Stimulated activated CD4-positive, alpha-beta T cell treated with anti-CD3 and anti-CD28 coated beads, Interleukin-2, amount 100 ng/mL, for 48 hours (primary cell): ENCODE data around the gene FOXA3.
A peak's percentile ranks its signal among the peaks of the same experiment; 100 is the strongest.

Experiments
- DNase-seq, 2 donors: peaks; one replicate each; pipeline ENCODE4 v3.0.0-alpha.2; 2020

The FOXA3 gene

GRCh38 chr19:45897261-45897812 is 33.2 kb downstream of the FOXA3 start:
- no peak for DNase-seq

- DNase-seq, result no peak
Observed at GRCh38 chr19:45899253-45899652, 35.1 kb downstream of the FOXA3 start.

GRCh38 chr19:45899919-45900589 is 35.9 kb downstream of the FOXA3 start:
- no peak for DNase-seq

- no peak for DNase-seq
Observed at GRCh38 chr19:45900738-45901431, 36.8 kb downstream of the FOXA3 start.

- peak in 1 of 2 donors; percentile 29 for DNase-seq
Observed at GRCh38 chr19:45901432-45901911, 37.3 kb downstream of the FOXA3 start.

- no peak for DNase-seq
Observed at GRCh38 chr19:45901912-45902650, 38.0 kb downstream of the FOXA3 start, which contains the start of gene MYPOP. MYPOP (minus strand) TSS chr19:45902613; CDS start chr19:45901773, 840 bp downstream.

- peak; percentile 99 for DNase-seq
Observed at GRCh38 chr19:45902651-45903625, 38.8 kb downstream of the FOXA3 start.

- no peak for DNase-seq
Observed at GRCh38 chr19:45905011-45905410, 40.9 kb downstream of the FOXA3 start.

- no peak for DNase-seq
Observed at GRCh38 chr19:45906221-45906620, 42.1 kb downstream of the FOXA3 start.

- no peak for DNase-seq
Observed at GRCh38 chr19:45908956-45909355, 44.8 kb downstream of the FOXA3 start.

- no peak for DNase-seq
Observed at GRCh38 chr19:45911291-45911690, 47.2 kb downstream of the FOXA3 start.

GRCh38 chr19:45913874-45914830 is 50.0 kb downstream of the FOXA3 start, which contains the start of gene NANOS2:
NANOS2 (minus strand) TSS chr19:45914778; CDS start chr19:45914693, 85 bp downstream.
- DNase-seq, result no peak

- no peak for DNase-seq
Observed at GRCh38 chr19:45917421-45918091, 53.4 kb downstream of the FOXA3 start.

GRCh38 chr19:45918721-45919120 is 54.6 kb downstream of the FOXA3 start:
- DNase-seq, result no peak

- DNase-seq, result no peak
Observed at GRCh38 chr19:45919678-45920077, 55.6 kb downstream of the FOXA3 start.

GRCh38 chr19:45920458-45920857 is 56.3 kb downstream of the FOXA3 start:
- DNase-seq, result no peak

- no peak for DNase-seq
Observed at GRCh38 chr19:45922281-45922680, 58.2 kb downstream of the FOXA3 start.
